ENCODE data around the gene PAX2. TPM values are rescaled to one million over a fixed set of nuclear protein-coding genes. Genes with fewer than 3 reads are reported as not detected.

PAX2 gene
- total RNA-seq, 1 donor, result not detected

GRCh38 chr10:100731407-100732240 lies 13.8 kb upstream of the PAX2 start:
- DNase-seq (ENCODE audit: low read depth), result no peak
- H3K4me3 ChIP-seq (ENCODE audit: low read depth, low read length), result no peak overlapping the region
- TF ChIP-seq, protein P1, sequence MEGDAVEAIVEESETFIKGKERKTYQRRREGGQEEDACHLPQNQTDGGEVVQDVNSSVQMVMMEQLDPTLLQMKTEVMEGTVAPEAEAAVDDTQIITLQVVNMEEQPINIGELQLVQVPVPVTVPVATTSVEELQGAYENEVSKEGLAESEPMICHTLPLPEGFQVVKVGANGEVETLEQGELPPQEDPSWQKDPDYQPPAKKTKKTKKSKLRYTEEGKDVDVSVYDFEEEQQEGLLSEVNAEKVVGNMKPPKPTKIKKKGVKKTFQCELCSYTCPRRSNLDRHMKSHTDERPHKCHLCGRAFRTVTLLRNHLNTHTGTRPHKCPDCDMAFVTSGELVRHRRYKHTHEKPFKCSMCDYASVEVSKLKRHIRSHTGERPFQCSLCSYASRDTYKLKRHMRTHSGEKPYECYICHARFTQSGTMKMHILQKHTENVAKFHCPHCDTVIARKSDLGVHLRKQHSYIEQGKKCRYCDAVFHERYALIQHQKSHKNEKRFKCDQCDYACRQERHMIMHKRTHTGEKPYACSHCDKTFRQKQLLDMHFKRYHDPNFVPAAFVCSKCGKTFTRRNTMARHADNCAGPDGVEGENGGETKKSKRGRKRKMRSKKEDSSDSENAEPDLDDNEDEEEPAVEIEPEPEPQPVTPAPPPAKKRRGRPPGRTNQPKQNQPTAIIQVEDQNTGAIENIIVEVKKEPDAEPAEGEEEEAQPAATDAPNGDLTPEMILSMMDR (IDR thresholded peaks at IDR 0.05; ENCODE audit: insufficient read depth, low read length), result no peak

DNA sequence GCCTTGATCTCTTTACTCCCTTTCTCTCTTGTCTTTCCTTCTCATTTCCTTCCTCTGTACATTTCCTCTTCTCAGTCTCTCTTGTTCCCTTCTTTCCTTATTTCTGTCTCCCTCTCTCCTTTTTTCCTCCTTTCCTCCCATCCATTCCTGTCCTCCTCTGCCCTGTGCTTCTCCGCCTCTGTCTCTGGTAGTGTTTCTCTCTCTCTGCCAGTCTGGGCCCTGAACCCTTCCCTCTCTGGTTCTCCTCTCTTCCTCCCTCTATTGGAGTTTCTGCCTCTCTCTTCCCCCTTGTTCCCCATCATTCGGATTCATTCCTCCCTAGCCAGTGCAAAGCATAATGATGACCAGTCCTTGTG lies 13.2 kb upstream of the PAX2 start:
- no peak for DNase-seq (ENCODE audit: low read depth)
- TF ChIP-seq, protein P1 (IDR thresholded peaks at IDR 0.05; ENCODE audit: insufficient read depth, low read length), result no peak
- H3K4me3 ChIP-seq (ENCODE audit: low read depth, low read length), result no peak overlapping the region

- no peak for DNase-seq (ENCODE audit: low read depth)
- H3K4me3 ChIP-seq (ENCODE audit: low read depth, low read length), result no peak overlapping the region
- TF ChIP-seq, protein P1 (IDR thresholded peaks at IDR 0.05; ENCODE audit: insufficient read depth, low read length), result no peak
These were observed 12.1 kb upstream of the PAX2 start for GRCh38 chr10:100733329-100733728.

- H3K4me3 ChIP-seq (ENCODE audit: low read depth, low read length), result no peak overlapping the region
- no peak for DNase-seq (ENCODE audit: low read depth)
- TF ChIP-seq, protein P1 (IDR thresholded peaks at IDR 0.05; ENCODE audit: insufficient read depth, low read length), result no peak
These were observed 10.9 kb upstream of the PAX2 start for GRCh38 chr10:100734295-100735086.

GRCh38 chr10:100735087-100735336 lies 10.4 kb upstream of the PAX2 start:
- TF ChIP-seq, protein P1 (IDR thresholded peaks at IDR 0.05; ENCODE audit: insufficient read depth, low read length), result no peak
- H3K4me3 ChIP-seq (ENCODE audit: low read depth, low read length), result no peak overlapping the region
- no peak for DNase-seq (ENCODE audit: low read depth)

- no peak overlapping the region for H3K4me3 ChIP-seq (ENCODE audit: low read depth, low read length)
- TF ChIP-seq, protein P1 (IDR thresholded peaks at IDR 0.05; ENCODE audit: insufficient read depth, low read length), result no peak
- DNase-seq (ENCODE audit: low read depth), result no peak
These were observed 9.8 kb upstream of the PAX2 start for GRCh38 chr10:100735337-100736143.

Measured in fibroblast of the aortic adventitia (primary cell).